DMS 273 (cell line): ENCODE data around the gene FPR2.

Experiments
- DNase-seq: peaks from one replicate; lab custom pipeline; 2025; ENCODE audit not compliant: unreplicated experiment; lab: John Stamatoyannopoulos, UW

FPR2 gene

GRCh38 chr19:51781999-51782398, 21.0 kb downstream of the FPR2 start:
- DNase-seq = no peak

GRCh38 chr19:51783372-51783771, 22.4 kb downstream of the FPR2 start:
- peak; percentile 35 for DNase-seq

- DNase-seq = no peak
Observed at GRCh38 chr19:51784109-51784785, 23.3 kb downstream of the FPR2 start.

GRCh38 chr19:51784922-51785690, 24.1 kb downstream of the FPR2 start:
- no peak for DNase-seq

- no peak for DNase-seq
Observed at GRCh38 chr19:51786646-51787494, 25.9 kb downstream of the FPR2 start.

- DNase-seq = no peak
Observed at GRCh38 chr19:51788029-51788428, 27.0 kb downstream of the FPR2 start.

- DNase-seq = no peak
Observed at GRCh38 chr19:51789061-51789795, 28.2 kb downstream of the FPR2 start.

GRCh38 chr19:51792932-51793331, 32.0 kb downstream of the FPR2 start:
- DNase-seq = no peak

GRCh38 chr19:51793994-51794393, 33.0 kb downstream of the FPR2 start:
- no peak for DNase-seq

GRCh38 chr19:51794885-51795490, 34.0 kb downstream of the FPR2 start, which contains the start of gene FPR3:
Gene FPR3, plus strand, starts transcription at chr19:51795157. Its CDS starts 28,592 bp downstream, at chr19:51823749.
- no peak for DNase-seq

- DNase-seq = no peak
Observed at GRCh38 chr19:51796195-51796679, 35.3 kb downstream of the FPR2 start.

- no peak for DNase-seq
Observed at GRCh38 chr19:51797480-51797879, 36.5 kb downstream of the FPR2 start.

GRCh38 chr19:51798062-51798461, 37.1 kb downstream of the FPR2 start:
- no peak for DNase-seq

GRCh38 chr19:51799034-51799773, 38.2 kb downstream of the FPR2 start:
- DNase-seq = peak; percentile 45

GRCh38 chr19:51799774-51800472, 38.9 kb downstream of the FPR2 start:
- no peak for DNase-seq

- no peak for DNase-seq
Observed at GRCh38 chr19:51800473-51801244, 39.7 kb downstream of the FPR2 start.

- DNase-seq = no peak
Observed at GRCh38 chr19:51802775-51803174, 41.8 kb downstream of the FPR2 start.

GRCh38 chr19:51803519-51803918, 42.5 kb downstream of the FPR2 start:
- no peak for DNase-seq
